ENCODE data around the gene APCDD1L.

The APCDD1L gene

GRCh38 chr20:58492074-58492718 lies 23.0 kb downstream of the APCDD1L start:
- DNase-seq (ENCODE audit: low read depth, low spot score) = no peak

DNA sequence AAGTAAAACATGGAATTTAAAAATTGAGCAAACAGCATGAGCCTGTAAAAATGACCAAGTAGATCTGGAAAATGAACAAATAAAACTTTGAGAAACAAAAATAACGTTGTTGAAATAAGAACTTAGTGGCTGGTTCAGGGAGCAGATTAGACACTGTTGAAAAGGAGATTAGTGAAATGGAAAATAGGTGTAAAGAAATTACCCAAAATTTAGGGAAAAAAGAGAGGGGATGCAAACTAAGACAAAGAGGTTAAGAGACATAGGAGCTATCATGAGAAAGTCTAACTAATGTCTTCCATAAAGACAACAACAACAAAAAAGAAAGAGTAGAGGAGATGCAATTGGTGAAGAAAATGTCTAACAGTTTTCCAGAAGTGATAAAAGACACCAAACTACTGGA lies 29.0 kb downstream of the APCDD1L start:
- DNase-seq (ENCODE audit: low read depth, low spot score) = no peak

GRCh38 chr20:58485393-58485792 lies 29.8 kb downstream of the APCDD1L start:
- DNase-seq (ENCODE audit: low read depth, low spot score) = no peak

- DNase-seq (ENCODE audit: low read depth, low spot score) = no peak
Observed at GRCh38 chr20:58483470-58483869, 31.7 kb downstream of the APCDD1L start.

DNA sequence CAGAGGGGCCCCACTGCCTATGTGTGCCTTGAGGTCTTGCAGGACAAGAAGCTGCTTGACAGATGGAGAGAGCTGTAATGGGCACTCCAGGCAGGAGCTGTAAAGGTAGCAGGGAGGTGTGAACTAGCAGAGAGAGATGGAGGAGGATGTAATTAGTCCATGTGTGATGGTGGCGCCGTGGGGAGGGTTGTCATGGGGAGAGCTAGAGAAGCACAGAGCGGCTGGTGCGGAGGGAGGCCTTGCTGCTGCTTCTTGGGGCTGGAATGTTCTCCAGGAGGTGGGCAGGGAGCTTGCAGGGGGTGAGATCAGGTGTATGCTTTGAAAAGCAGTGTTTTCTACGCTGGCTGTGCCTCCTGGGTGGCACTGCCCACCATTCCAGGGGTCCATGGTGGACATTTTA lies 32.1 kb downstream of the APCDD1L start:
- no peak for DNase-seq (ENCODE audit: low read depth, low spot score)

- DNase-seq (ENCODE audit: low read depth, low spot score) = no peak
Observed at GRCh38 chr20:58482416-58482815, 32.8 kb downstream of the APCDD1L start.

- DNase-seq (ENCODE audit: low read depth, low spot score) = peak; percentile 65
Observed at GRCh38 chr20:58481481-58482021, 33.6 kb downstream of the APCDD1L start.

GRCh38 chr20:58480551-58481336 lies 34.5 kb downstream of the APCDD1L start:
- DNase-seq (ENCODE audit: low read depth, low spot score) = no peak

- DNase-seq (ENCODE audit: low read depth, low spot score) = no peak
Observed at GRCh38 chr20:58479726-58480440, 35.3 kb downstream of the APCDD1L start.

GRCh38 chr20:58478141-58478805 lies 36.9 kb downstream of the APCDD1L start:
- DNase-seq (ENCODE audit: low read depth, low spot score) = no peak

DNA sequence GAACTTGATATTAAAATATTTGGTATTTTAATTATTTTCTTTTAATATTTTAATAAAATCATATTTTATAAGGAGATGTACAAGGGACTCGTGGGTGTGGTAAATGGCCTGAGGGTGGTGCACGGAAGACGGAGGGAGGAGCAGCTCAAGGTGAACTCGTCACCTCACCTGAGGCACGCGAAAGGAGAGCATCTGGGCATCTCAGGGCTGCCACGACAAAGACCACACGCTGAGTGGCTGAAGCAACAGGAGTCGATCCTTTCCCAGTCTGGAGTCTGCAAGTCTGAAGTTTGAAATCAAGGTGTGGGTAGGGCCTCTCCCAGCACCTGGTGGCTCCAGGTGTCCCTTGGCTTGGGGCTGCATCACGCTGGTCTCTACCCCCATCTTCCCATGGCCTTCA lies 39.7 kb downstream of the APCDD1L start:
- DNase-seq (ENCODE audit: low read depth, low spot score) = no peak

GRCh38 chr20:58473453-58474425 lies 41.5 kb downstream of the APCDD1L start:
- no peak for DNase-seq (ENCODE audit: low read depth, low spot score)

GRCh38 chr20:58472273-58473018 lies 42.8 kb downstream of the APCDD1L start:
- DNase-seq (ENCODE audit: low read depth, low spot score) = no peak

DNA sequence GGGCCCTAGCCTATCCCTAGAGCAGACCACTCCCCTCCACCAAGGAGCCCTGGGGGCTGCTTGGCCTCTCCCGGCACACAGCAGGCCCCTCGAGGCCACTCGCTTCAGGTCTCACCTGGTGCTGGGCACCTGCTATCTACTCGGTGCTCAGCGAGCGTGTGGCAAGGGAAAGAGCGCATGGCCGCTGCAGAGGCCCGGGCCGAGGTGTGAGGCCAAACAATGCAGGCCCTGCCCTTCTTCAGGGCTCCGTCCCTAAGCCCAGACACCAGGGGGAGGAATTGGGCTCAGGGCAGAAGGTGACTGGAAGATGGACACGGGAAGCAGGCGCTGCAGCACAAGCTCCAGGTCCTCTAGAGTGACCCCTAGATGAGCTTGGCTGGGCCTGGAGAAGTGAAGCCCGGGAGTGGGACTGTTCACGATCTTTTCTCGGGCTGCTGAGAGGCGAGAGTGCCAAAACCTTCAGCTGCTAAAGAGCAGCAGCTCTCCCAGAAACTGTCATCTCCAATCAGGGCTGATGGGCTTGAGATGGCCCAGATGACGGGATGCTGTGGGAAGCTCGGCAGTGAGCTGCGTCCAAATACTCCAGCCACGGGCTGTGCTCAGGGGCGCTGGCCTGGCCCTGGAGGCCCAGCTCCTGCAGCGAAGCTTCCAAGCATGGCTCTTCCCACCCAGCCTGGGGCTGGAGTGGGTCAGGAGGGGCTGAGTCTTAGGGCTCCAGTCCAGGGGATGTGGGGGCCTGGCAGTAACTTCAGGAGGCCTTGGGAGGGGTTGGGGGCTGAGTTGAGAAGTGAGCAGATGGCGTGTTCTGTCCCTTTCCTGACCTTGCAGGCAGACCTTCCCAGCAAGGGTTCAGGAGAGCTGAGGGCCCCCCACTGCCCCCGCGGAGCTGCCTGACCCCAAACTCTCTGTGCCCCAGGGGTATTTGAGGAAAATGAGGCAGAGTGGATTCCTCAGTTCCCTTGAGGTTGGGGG lies 43.7 kb downstream of the APCDD1L start:
- DNase-seq (ENCODE audit: low read depth, low spot score) = no peak

- no peak for DNase-seq (ENCODE audit: low read depth, low spot score)
Observed at GRCh38 chr20:58470336-58471192, 44.6 kb downstream of the APCDD1L start.

GRCh38 chr20:58469616-58470015 lies 45.6 kb downstream of the APCDD1L start:
- DNase-seq (ENCODE audit: low read depth, low spot score) = no peak
